ENCODE measurements around the gene NASP.

The NASP gene

GRCh38 chr1:45666836-45667235 is 83.0 kb downstream of the NASP start:
- DNase-seq (ENCODE audit: low read depth, low spot score): no peak

- DNase-seq (ENCODE audit: low read depth, low spot score): no peak
Measured at GRCh38 chr1:45667321-45668111, 83.7 kb downstream of the NASP start.
